GM19372 (cell line): Measurements from ENCODE around the gene COIL.

Experiments
- ATAC-seq: cut with Tn5 transposase; IDR thresholded peaks from one replicate; pipeline ENCODE4 v1.9.1; 2021; ENCODE audit warnings: mild to moderate bottlenecking, low read depth, moderate library complexity; ENCODE audit not compliant: unreplicated experiment

The COIL gene

DNA sequence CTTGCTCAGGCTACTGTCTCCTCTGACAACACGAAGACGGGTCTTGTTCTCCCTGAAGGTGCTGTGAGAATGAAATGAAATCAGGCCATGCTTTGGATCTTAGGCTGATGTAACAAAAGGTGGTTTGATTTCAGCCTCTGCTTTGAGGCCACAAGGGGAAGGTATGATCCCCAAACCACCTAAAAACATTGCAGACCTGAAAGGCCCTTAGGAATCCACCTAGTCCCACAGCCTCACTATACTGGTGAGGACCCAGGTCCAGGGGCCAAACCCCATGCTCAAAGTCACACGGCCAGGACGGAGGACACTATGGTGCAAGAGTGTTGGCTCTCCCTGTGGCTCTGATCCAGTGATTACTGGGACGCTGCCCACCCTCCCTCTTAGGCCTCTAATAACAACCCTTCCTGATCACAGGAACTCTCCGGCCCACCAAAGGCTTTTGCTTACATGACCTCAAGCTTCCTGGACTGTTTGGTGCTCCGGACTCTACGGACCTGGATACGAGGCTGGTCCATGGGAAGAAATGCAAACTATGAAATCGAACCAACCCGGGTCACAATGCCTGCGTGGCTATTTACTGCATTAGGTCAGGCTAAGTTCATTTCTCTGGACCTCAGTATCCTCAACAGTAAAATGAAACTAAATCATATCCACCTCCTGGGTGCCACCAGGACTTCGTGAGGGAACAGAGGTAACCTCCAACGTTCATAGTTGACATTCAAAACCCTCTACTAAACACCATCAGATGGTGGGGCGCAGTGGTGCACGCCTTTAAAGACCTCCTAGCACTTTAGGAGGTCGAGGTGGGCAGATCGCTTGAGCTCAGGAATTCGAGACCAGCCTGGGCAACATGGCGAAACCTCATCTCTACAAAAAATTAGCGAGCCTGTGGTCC is 48.5 kb downstream of the COIL start:
- no peak for ATAC-seq

DNA sequence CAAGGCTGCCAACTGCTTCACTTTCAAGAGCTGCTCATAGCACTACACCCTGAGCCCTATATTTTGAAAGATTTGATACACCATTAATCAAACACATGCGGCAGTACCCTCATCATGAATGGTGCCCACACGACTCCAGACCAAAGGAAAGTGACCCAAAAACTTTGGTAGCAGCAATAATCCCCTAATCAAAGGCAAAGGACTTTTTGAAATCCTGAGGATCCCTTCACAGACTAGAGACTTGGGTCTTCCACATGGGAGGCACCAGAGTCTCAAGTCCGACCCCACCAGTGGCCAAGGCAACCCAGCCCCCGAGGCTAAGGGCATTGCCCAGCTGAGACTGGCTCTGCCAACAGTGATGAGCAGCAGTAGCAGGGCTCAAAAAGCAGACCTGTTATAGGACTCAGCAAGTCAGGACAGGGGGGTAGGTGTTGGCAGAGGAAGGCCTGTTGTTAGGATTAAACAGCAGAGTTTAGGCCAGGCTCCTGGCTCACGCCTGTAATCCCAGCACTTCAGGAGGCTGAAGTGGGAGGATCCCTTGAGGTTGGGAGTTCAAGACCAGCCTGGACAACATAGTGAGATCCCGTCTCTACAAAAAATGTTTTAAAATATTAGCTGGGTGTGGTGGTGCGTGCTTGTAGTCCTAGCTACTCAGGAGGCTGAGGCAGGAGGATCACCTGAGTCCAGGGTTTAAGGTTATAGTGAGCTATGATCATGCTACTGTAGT is 50.2 kb downstream of the COIL start:
- no peak for ATAC-seq

DNA sequence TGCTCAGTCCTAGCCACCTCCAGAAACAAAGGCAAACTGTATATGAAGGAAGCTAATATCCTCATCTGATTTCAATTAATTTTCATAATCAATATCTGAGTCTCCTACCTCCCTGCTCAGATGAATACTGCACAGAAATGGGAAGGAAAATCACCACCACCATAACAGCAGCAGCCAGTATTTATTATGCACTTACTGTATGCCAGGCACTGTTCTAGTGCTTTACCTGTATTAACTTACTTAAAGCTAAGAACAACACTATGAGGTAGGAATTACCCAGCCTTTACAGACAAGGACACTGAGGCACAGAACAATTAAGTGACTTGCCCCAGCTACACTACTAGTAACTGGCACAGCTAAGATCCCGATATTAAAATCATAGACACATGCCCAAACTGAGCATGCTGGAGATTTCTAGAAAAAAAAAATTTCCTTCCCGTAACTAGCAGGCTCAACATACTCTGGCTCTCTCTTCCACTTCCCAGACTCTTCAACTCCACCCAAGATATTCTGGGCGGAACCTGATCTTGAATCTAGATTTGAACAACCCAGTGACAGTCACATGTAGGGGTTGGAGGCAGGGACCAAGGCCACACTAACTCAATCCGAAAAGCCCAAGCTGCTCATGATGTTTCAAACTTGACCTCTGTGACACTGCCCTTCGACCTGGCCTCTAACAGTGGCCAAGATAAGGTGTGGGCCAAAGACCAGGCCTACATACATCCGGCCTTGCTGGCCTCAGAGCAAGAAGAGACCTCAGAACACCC is 50.9 kb downstream of the COIL start:
- ATAC-seq: no peak

DNA sequence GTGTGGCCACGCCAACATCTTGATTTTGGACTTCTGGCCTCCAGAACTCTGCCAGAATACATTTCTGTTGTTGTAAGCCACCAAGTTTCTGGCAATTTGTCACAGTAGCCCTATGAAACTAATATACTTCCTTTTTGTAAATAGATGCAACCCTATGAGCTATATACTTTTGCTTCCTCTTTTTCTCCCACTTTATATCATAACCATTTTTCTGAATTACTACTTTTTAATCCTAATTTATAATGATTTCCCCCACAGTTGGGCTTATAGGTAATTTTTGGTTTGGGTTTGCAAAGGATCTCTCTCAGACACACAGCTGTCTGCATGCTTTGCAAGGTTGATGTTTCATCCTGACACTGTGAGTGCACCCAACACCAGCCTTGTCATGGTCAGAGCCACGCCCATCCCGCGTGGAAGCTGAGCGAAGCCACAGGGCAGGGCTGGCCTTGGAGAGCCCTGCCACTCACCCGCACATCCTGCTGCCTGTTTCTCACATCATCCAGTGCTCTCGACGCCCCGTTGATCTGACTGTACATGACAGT is 52.8 kb downstream of the COIL start:
- ATAC-seq: peak; percentile 86

DNA sequence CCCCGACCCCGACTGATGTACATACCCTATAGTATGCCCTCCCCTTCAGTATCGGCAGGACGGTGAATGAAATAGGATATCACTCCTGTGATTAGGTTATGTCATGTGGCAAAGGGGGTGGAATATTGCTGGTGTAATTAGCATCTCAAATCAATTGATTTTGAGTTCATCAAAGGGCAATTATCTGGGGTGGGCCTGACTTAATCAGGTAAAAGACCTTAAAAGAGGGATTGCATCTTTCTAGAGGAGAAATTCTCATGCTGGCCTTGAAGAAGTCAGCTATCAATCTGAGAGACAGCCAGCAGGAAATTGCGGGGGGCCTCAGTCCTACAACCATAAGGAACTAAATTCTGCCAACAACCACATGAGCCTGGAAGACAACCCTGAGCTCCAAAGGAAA is 57.3 kb downstream of the COIL start:
- no peak for ATAC-seq

DNA sequence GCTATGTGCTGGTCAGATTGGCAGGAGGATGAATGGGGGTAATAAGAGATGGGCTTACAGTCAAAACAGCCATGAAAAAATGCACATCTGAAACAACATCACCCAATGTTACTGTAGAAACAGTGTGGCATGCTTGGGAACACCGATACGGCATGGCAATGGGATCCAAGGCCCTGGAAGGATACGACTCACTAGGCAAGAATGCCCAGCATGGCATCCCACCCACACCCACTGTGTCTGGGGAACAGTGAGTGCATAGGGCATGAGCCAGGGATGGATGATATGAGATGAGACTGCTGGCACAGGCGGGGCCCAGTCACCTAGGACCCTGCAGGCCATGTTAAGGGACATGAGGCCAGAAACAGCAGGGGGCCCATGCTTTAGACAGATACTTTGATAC is 58.5 kb downstream of the COIL start:
- no peak for ATAC-seq

DNA sequence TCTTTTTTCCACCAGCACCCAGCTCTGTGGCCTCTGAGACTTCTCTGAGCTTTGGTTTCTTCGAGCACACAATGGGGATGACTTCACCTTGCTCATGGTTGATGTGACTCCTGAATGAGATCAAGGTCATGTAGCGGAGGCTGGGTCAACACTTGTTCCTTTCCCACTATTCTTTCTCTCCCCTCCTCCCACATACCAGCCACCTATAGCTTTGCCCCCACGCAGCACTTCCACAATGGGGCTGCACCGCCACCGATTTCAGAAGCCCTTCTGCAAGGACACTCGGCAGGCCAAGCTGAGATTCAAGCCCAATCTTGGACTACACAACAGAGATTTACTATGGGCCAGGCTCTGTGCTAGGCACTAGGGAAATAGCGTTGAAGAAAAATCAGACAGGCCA is 61.4 kb downstream of the COIL start:
- ATAC-seq: no peak

DNA sequence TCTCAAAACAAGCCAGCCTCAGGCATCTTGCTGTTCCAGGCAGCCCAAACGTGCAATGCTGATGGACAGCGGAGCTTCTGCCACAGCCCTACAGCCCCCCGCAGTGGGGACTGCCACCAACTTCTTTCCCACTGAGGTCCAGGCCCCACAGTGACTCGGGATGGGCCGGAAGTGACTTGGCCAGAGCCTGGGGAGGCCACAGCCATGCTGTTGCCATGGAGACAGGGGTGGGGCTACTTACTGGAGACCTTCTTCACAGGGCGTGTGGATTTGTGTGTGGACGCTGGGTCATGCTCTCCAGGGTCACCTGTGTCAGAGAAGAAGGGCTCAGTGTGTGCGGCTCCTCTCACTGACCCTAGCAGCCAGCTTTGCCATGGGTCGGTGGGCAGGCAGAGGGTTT is 62.0 kb downstream of the COIL start:
- no peak for ATAC-seq

DNA sequence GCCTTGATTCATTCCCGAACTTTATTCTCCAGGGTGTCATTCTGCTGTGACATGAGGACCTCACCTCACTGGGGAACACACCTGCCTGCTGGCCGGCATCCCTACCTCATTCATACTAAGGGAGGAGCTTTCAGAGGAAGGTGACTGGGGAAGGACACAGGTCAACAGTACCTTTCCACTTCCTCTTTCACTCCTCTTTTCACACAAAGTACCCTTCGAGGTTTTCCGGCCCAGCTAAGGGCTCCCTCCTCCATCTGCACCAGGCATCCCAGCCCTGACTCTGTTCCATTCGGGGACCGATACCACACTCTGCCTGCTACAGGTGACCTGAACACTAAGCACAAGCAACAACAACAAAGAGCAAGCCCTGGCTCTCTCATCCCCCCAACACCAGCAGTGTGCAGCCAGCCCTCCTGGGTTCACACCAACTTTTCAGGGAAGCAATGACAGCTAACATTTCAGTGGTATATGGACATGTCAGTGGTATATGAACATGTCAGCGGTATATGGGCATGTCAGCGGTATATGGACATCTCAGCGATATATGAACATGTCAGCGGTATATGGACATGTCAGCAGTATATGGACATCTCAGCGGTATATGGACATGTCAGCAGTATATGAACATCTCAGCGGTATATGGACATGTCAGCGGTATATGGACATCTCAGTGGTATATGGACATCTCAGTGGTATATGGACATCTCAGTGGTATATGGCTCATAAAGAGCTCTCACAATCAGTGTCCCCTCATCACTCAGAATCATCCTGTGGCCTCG is 63.0 kb downstream of the COIL start:
- ATAC-seq: no peak

DNA sequence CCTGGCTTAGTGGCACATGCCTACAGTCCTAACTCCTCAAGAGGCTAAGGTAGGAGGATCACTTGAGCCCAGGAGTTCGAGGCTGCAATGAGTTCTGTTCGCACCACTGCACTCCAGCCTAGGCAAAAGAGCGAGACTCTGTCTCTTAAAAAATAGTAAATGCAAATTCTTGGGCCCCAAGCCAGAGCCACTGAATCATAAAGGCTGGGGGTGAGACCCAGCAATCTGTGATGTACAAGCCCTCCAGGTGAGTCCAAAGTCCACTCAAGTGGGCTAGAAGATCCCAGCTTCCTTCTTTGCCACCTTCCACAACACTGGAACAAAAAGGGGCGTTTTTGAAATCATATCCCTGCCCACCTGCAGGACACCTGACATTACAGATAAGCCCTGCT is 63.9 kb downstream of the COIL start:
- no peak for ATAC-seq

DNA sequence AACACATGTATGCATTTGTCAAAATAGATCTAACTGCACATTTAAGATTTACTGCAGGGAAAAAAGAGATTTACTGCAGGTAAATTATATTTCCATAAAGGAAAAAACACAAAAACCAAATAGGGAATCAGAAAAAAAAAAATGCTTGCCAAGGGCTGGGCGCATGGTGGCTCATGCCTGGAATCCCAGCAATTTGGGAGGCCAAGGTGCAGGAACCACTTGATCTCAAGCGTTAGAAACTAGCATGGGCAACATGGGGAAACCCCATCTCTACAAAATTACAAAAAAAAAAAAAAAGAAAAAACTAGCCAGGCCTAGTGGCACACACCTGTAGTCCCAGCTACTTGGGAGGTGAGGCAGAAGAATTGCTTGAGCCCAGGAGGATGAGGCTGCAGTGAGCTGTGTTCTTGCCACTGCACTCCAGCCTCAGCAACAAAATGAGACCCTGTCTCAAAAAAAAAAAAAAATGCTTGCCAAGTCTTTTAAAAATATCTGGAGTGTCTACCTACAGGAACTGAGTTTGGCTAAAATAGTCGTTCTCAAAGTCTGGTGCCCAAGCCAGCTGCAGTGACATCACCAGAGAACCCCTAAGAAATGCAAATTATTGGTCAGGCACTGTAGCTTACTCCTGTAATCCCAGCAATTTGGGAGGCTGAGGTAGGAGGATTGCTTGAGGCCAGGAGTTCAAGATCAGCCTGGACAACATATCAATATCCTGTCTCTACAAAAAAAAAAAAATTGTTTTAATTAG is 64.5 kb downstream of the COIL start:
- ATAC-seq: no peak

DNA sequence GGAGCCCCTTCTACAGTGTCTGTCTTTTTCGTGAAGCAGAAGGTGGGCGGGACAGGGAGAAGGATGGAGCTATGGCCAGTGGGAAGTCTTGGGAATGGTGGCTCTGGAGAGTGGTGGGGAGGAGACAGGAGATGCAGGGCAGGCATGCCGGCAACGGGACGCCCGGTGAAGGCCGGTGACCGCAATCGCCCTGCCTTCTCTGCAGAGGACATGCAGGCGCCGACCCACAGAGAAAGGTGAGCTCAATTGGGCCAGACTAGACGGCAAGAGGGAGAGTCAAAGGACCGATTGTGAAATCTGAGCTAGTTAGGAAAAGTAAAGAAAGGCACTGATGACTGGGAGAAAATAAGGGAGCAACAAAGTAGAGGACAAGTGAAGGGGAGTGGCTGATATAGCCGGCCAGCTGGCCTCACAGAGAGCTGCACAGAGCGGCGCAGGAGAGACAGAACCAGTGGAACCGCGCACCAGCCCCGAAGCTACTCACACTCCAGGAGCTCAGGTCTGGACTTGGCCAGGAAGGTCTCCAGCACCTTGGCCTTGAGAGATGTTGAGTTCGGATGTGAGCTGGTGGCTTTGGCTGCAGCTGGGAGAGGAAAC is 65.9 kb downstream of the COIL start:
- no peak for ATAC-seq

DNA sequence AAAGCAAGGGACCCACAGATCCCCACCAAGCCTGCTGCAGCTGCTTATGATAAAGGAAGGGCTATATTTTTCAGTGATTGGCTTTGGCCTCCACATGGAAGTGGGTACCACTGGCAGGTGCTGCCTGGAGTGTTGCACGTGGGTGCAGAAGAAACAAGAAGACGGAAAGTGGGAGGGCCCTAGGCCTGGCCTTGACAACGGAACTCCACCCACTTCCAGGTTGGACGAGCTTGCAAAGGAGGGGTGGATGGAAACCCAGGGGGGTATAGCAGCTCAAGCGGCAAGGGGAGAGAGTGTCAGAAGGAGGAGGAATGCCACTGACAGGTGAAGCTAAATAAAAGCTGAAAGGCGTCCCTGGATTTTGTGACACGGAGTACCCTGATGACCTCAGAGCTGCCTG is 67.3 kb downstream of the COIL start:
- ATAC-seq: no peak

DNA sequence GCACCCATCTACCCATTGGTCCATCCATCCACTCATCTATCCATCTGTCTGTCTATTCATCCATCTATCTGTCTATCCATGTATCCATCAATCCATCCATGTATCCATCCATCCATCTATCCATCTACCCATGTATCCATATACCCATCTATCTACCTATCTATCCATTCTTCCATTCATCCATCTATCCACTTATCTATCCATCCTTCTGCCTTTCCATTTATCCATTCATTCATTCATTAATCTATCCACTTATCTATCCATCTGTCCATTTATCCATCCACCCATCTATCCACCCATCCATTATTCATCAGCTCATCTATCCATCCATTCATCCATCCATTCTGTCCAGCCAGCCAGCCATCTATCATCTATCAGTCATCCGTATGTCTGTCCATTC is 68.5 kb downstream of the COIL start:
- no peak for ATAC-seq

DNA sequence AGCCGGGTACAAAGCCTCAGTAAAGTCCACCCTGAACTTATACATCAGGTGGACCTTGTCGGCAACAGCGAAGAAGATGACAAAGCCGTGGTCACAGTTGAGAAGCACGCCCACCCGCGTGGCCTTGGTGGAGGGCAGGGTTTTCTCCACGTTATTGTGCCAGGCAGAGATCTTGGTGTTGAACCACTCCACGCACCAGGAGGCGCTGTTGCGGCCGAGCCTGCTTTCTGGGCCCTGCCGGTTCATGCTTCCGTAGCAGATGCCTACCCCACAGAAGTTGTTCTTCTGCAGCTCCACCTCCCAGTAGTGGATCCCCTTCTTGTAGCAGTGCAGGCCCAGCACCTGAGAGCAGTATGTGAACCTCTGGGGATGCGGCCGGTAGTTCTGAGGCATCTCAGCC is 69.1 kb downstream of the COIL start:
- ATAC-seq: no peak

DNA sequence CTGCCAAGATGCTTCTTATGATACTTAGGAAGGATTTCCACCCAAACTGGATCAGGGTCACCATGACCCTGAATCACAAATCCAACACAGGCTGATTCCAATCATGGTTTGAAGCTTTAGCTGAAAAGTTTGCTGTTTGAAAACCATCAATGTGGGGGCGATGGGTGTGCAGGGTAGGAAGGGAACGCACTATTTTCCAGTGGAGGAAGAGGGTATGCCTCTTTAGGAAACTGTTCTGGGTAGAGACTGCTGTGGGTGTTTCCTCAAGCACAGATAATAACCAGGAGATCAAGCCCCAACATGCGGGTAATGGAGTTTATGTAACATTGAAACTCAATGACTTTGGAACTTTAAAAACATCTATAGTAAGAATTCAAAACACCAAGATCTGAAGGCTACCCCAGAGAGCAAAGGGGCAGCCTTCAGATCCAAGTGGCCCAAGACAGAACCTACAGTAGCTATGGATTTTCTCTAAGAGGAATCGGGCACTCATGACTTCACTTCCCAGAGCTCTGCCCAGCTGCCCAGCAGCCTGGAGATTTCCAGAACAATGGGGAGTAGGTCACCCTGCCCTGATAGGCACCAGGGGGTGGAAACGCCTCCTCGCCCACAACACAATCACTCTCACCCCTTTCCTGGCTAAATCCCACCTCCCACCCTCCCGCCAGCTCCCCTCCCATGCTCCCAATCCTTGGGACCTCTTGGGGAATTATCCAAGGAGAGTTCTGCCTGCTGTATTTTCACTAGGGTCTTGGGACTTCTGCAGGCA is 69.8 kb downstream of the COIL start:
- no peak for ATAC-seq

DNA sequence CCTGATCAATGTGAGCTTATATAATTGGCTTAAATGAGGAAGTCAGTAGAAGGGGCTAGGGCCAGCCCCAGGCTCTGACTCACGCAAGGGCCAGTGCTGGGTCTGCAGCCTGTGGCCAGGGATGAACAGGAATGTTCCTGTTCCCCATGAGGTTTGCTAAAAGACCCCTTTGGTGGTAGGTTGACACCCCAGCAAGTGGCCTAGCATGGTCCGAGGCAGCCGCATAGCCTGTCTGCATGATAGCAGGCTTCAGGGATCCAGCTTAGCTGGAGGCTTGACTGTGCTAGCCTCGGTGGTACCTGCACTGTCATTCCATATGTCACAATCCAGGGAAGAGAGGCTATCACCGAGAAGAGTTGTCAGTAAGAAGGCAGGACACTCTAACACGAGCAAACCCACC is 70.5 kb downstream of the COIL start:
- no peak for ATAC-seq
